ENCODE measurements around the gene GPSM1.

GRCh38 chr9:136316896-136317676 is 10.3 kb upstream of the GPSM1 start:
- no peak for TF ChIP-seq POLR2A (IDR thresholded peaks at IDR 0.05)
- TF ChIP-seq CTCF (IDR thresholded peaks at IDR 0.05), result no peak
